GM18873 (cell line): ENCODE data around the gene MLANA.

Experiments used
- ATAC-seq: cut with Tn5 transposase; IDR thresholded peaks from one replicate; pipeline ENCODE4 v1.9.1; 2021; ENCODE audit warnings: mild to moderate bottlenecking, moderate library complexity, moderate number of reproducible peaks; ENCODE audit not compliant: unreplicated experiment, low FRiP score

MLANA gene, protein sequence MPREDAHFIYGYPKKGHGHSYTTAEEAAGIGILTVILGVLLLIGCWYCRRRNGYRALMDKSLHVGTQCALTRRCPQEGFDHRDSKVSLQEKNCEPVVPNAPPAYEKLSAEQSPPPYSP

DNA sequence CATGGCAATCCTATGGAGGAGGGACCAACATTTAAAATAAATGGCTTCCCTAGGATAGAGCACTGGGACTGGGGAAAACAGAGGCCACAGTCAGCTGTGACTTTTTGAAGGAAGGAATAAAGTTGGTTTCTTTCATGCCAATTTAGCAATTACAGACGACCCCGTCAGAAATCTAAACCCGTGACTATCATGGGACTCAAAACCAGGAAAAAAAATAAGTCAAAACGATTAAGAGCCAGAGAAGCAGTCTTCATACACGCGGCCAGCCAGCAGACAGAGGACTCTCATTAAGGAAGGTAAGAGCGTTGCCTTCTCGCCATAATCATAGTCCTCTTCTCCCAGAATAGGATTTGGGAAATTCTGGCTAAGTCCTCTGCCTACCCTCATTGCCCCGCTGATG lies at the start of gene MLANA:
Gene MLANA, plus strand, starts transcription at position 249 of the 400 bp plus-strand sequence. CDS start 1,586 bp downstream, outside the sequence.
- no peak for ATAC-seq

DNA sequence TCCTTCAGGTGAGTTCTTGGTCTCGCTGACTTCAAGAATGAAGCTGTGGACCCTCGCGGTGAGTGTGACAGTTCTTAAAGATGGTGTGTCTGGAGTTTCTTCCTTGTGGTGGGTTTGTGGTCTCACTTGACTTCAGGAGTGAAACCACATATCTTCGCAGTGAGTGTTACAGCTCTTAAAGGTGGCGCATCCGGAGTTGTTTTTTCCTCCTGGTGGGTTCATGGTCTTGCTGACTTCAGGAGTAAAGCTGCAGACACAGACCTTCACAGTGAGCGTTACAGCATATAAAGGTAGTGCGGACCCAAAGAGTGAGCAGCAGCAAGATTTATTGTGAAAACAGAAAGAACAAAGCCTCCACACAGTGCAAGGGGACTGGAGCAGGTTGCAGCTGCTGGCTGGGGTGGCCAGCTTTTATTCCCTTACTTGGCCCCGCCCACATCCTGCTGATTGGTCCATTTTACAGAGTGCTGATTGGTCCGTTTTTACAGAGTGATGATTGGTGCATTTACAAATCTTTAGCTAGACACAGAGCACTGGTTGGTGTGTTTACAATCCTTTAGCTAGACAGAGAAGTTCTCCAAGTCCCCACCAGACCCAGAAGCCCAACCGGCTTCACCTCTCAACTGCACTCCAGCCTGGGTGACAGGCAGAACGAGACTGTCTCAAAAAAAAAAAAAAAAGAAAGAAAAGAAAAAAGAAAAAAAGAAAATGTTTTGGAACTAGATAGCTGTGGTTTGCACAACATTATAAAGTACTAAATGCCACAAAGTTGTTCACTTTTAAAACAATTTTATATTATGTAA lies 48.7 kb upstream of the MLANA start:
- no peak for ATAC-seq

DNA sequence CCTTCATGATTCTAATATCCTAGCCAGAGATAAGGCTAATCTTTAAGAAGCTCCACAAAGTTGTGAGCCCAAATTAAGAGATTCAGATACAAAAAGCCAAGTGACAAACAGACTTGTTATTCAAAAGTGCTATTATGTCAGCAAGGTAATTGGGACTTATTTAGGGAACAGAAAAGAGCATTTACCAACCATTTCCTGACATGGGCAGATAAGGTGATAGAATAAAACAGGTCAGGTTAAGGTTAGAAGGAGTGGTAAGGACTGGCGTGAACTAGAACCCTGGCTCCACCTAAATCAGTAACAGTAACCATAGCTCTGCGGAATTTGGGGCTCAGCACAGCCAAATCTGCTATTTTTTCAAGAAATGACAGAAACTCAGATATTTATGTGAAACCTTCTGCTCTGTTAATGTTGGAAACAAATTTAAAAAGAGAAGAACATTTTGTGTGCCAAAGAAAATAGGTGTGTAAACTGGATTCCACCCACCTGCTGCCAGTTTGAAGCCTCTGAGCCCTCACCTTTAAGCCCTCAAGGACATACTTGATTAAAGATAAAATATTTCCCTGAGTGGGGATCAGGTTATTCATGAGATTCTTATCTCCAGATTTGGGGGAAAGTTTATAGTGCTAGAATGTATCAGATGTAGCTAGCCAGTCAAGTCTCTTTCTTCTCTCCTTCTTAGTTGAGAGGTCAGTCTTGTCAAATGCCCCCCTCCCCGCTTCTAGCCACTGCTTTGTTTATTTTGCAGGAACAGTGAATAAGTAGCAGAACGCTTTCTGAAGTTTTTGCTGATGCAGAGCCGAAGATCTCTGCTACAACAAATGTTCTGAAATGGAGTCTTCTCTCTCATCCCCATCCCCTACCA lies 47.5 kb upstream of the MLANA start:
- no peak for ATAC-seq

DNA sequence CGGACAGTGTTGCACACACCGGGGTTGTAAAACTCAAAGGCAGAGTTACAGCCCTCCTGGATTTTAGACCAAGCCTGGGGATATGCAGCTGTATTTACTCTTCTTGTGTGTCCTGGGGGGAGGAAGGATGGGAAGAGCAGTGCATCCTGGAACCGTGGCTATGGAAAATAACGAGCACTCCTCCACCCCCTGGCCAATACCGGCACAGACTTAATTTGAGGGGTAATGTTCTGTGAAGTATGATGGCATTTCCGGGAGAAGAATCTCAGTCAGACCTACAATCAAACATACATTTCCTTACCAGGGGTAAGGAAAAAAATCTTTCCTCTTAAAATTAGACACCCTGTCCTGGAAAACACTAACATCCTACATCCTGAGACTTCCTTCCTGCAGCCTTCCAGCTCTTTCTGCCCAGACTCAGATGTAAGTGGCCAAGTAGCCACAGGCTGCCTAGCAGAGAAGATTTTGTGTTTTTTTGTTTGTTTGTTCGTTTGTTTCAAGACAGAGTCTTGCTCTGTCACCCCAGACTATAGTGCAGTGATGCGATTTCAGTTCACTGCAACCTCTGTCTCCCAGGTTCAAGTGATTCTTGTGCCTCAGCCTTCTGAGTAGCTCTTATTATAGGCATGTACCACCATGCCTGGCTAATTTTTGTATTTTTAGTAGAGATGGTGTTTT lies 46.8 kb upstream of the MLANA start:
- no peak for ATAC-seq

DNA sequence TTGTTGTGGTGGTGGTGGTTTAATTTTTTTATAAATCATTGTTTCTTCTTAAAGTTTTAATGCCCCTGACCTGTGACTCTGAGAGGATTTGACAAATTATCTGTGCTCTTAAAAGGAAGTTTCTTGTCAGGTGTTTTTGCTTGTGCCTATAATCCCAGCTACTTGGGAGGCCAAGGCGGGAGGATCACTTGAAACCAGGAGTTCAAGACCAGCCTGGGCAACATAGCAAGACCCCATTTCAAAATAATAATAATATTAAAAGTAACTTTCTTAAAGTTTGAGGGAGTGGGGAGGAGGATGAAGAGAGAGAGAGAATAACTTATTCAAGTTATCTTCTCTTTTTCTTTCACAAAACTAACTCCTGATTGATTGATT lies 45.5 kb upstream of the MLANA start:
- ATAC-seq: no peak

DNA sequence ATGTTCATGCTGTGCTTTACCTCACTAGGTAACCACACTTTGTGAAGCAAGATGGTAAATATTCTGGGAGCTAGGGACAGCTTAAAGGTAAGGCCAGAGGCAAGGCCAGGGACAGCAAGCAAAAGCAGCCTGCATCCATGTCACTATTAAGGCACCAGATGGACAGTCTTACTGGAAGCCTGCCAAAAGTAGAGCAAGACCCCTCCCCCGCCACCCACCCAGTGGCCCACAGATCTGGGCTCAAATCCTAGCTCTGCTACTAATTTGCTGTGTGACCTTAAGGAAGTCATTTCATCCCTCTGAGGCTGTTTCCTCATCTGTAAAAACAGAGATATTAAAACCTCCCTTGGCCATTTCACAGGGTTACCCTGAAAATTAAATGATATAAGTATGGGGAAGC lies 44.6 kb upstream of the MLANA start:
- ATAC-seq: no peak

DNA sequence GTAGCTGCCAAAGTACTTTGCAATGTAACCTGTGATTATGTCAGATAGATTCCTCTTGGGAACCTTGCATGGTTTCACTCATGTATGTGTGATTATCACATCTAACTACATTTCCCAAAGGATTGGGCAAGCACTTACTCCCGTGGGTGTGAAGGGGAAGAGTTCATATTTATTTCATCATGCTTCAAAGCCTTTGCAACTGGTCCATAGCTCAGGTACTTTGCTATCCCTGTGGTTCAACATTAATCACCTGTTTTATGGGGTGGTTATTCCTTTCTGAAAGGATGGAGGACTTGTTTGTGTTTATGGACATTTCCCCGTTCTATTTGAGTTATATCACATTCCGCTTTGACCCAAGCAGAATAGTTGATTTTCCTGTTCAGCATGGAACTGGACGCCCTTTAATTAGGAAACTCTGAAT lies 44.2 kb upstream of the MLANA start:
- ATAC-seq: no peak

DNA sequence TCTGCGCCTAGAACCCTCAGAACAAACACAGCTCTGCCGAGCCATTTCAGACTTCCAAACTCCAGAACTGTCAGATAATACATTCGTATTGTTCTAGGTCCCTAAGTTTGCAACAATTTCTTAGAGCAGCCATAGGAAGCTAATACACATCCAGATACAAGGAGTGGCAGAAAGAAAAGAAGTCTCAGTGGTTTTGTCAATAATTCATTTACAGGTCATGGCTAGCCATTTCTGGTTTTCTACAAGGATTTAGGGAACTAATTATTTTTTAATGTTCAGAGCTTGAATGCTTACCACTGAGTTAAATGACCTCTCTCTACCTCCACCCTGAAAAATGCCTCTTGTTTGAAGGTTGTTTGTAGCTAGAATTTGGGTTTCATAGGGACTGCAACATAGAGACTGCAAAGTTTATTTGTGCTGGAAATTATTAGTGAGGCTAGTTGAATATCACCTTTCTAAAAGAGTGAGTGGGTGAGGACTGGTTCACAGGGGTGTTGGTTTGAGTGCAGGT lies 42.3 kb upstream of the MLANA start:
- ATAC-seq: peak; percentile 35

DNA sequence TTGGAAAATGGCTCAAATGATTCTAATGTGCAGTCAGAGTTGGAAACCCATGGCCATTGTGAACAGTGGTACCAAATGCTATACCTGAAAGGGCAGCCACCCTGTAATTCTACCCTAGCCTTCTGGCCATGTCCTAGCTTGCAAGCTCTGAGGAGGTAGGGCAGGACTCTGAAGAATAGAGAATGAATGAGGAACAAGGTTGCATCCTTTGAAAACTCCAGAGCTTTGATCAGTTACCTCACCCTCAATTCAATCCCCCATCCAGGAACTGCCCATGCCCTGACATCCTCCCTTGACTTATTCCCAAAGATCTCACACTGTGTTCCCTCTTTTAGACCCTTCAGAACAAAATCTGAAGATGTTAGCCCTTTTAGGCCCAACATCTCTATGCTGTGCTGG lies 40.0 kb upstream of the MLANA start:
- no peak for ATAC-seq

DNA sequence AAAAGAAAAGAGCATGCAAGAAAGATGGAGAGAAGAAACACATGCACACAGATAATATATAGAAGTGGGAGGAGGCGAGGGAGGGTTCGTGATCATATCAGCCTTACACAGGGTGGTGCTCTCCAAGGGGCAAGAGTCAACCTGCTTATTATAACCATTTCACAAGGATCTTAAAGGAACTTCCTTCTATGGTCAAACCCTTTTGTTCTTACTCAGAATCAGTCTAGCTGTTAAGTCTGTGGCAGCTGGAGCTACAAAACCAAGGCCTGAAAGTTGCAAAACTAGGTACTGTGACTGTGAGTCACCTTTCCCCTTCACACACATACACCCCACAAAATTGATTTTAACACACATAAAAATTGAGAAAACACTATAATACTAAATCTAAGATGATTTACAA lies 39.2 kb upstream of the MLANA start:
- ATAC-seq: peak; percentile 95

DNA sequence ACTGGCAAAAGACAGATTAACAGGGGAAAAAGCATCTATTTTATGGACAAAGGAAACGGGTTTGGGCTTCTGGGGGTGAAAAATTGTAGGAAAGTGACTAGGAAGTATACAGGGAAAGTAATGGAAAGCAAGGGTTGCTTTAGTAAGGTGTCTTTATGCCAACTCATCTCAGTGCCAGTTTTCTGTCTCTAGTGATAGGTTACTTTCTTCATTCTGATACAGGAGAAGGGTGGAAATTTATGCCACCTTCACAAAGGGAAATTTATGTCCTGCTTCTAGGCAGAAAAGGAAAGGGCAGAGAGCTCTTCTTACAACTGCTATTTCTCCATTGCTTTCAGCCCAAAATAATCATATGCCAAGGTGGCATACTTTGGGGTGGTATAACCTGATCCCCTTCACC lies 37.7 kb upstream of the MLANA start:
- no peak for ATAC-seq

DNA sequence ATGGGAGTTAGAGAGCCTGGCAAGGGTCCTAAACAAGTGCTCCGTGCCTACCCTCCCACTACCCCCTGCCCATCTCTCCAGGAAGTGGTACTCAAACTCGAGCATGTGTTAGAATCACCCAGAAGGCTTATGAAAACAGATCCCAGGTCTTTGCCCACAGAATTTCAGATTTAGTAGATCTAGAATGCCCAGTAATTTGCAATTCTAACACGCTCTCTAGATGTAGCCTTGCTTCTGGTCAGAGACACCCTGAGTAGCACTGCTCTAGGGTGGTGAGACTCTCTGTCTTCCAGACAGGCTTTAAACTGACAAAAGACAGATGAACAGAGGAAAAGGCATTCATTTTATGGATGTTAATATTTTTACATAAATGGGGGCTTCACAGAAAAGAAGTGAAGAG lies 37.1 kb upstream of the MLANA start:
- no peak for ATAC-seq

DNA sequence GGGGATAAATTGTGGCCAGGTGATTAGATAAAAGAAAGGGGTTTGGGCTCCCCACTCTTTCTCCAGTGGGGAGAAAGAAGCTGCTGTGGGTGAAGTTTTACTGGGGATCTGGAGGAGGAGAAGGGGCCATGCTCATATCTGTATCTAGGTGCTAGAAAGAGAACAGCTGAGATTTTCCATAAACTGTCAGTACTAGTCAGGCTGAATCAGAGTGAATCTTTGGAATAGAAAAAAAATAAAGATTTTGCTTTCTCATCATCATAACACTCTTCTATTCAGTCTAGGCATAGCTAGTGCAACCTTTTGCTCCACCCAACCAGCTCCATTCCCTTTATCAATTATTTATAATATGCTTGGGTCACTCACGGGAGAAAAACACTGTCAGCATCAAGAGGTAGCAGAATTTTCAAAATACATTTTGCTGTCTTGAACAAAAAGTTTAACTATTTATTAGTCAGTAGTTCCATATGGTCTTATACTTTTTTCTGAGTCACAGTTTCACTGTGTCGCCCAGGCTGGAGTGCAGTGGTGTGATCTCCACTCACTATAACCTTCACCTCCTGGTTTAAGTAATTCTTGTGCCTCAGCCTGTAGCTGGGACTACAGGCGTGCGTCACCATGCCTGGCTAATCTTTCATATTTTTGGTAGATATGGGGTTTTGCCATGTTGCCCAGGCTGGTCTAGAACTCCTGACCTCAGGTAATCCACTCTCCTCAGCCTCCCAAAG lies 36.5 kb upstream of the MLANA start:
- no peak for ATAC-seq

DNA sequence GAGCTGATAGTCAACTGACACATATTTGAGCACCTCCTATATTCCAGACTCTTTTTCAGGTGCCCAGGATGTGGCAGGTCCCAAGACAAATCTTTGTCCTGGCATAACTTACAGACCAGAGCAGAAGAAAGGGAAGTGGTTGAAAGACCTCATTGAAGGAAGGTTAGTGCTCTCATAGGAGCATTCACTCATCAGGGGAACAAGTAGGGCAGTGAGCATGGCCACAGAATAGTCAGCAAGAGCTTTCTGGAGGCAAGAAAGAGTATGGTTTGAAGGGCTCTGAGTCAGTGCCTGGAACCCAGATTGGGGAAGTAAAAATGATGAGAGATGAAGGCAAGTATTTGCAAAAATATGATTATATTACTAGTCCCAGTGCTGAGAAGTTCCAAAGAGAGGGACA lies 32.8 kb upstream of the MLANA start:
- no peak for ATAC-seq

DNA sequence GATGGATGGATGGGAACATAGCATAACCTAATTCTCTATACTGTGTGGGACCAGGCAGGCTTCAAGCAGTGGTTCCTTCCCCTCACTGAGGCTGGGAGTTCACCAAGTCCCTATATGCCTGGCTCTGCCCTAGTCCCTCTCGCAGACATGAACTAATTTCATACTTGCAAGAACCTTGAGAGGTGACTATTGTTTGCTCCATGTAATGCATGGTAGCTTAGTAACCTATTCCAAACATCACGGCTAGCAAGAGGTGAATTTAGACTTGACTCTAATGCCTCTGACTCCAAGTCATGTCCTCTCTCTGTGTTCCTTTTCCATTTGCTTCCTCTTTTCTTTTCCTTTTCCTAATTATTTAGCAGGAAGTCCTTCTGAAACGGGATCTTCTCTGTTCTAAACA lies 31.9 kb upstream of the MLANA start:
- ATAC-seq: no peak

DNA sequence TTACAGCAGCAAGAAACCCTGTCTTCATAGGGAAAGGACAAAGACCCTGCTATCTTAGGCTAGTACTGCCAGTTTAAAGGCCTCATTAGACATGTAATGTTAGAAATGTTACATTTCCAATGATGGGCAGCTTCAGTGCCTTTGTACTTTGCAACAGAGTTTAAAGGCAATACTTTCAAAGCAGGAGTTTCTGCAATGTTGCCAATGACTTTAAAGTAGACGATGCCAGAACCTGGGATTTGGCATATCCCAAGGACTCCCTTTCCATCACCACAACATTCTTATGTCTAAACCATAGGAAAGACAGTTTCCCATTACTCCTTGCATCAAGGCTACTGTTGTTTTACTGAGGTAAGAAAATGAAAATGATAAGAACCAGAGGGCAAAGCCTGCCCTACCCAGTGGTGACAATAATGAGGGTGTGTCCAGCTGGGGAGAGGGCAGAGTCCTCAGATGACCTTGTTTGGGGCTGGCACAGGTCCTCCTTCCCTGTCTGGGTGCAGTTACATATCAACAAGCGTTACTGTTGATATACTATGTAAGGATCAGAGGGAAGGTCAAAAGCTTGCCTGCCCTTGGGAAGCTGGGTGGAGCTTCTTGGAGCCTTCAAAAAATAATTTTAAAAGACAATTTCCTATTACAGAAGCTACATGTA lies 27.5 kb upstream of the MLANA start:
- no peak for ATAC-seq

DNA sequence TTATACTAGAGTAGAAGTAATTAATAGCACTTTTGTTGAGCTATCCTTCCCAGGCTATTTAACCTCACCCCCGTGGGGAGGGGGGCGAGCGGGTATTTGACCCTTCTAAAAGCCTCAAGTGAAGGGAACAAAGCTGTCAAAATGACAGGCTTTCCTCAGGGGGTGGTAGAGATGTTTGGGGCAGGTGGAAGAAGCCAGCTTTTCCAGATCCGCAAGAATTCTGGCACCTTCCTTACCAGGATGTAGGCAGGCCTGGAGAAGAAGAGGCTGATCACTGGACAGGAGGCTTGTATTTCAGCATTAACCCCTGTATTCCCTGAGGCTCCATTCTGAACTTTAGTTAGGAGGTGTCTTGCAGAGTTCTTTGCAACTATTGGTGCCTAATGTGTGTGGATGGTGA lies 26.2 kb upstream of the MLANA start:
- ATAC-seq: no peak

DNA sequence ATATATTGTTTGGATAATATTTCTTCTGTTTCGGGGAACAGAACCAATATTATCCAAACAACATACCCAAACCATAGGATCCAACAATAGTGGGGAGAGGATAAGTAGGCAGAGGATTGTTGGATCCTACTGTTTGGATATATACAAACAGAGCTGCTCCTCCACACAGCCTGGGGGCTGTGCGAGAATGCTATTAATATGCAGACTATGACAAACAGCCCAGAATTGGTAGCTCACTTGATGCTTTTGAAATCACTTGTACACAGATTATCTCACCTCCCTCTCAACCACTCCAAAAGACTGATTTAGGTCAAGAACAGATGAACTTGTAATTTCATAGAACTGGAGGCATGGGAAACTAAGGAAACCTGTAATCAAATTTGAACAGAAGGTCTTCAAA lies 24.4 kb upstream of the MLANA start:
- no peak for ATAC-seq

DNA sequence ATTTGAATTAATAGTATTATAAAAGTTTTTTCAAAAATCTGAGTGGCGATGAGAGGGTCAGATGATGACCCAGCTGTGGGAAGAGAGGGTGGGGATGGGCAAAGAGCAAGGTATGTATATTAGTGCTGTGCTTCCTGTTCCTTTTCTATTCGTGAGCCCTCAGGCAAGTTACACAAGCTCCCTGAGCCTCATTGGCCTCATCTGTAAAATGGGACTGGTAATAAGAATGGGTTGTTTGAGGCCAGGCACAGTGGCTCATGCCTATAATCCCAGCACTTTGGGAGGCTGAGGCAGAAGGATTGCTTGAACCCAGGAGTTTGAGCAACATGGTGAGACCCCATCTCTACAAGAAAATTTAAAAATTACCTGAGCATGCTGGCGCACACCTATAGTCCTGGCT lies 24.0 kb upstream of the MLANA start:
- ATAC-seq: no peak

DNA sequence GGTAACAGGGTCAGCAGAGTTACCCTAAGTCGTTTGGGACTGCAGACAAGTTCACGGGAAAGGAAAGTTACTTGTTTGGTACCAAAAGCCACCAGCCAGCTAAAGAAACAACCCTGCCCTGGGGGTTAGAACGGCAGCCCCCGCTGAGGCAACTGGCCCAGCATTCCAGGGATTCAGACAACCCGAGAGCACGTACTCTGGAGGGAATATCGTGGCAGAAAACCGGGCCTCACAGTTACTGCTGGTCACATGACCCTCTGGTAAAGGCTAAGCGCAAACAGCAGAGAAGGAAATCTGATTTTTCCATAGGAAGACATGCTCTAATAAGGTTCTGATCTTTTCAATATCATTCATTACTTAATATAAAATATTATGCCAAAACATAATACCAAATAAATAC lies 22.5 kb upstream of the MLANA start:
- ATAC-seq: no peak
